Keratinocyte (primary cell): ENCODE data around the gene GLIPR1. TPM values are rescaled to one million over a fixed set of nuclear protein-coding genes. Genes with fewer than 3 reads are reported as not detected.

Source experiments
- DNase-seq: peaks from one replicate; pipeline ENCODE4 v3.0.0-alpha.2; 2011; ENCODE audit warnings: low read depth, missing footprints, low spot score
- FAIRE-seq: peaks from 2 replicates; lab custom pipeline; 2011; peaks lifted over from hg19 to GRCh38; lab: Jason Lieb, UNC
- H2AFZ ChIP-seq: 2 replicates; pipeline ENCODE4 v1.6.0; 2012; ENCODE audit warnings: low read length, control low read depth, inconsistent platforms; ENCODE audit not compliant: control insufficient read depth
- H3K27ac ChIP-seq: 2 replicates; pipeline ENCODE4 v1.5.1; 2011; ENCODE audit warnings: low read length; ENCODE audit not compliant: control insufficient read depth, insufficient read depth
- H3K27me3 ChIP-seq: 3 replicates; pipeline ENCODE4 v1.6.0; 2011; ENCODE audit warnings: low read length; ENCODE audit not compliant: control insufficient read depth, insufficient read depth; ENCODE audit errors: extremely low read depth
- H3K36me3 ChIP-seq, 2 experiments: 2 replicates in 1 of 2; 3 replicates in 1 of 2; pipeline ENCODE4 v1.5.1; 2011; ENCODE audit warnings: low read length in 2 of 2, mild to moderate bottlenecking in 1 of 2; ENCODE audit not compliant: control insufficient read depth in 2 of 2, insufficient read depth in 2 of 2; ENCODE audit errors: extremely low read depth in 1 of 2
- H3K4me1 ChIP-seq: 3 replicates; pipeline ENCODE4 v1.5.1; 2011; ENCODE audit warnings: low read length; ENCODE audit not compliant: control insufficient read depth, insufficient read depth; ENCODE audit errors: extremely low read depth
- H3K4me2 ChIP-seq: 3 replicates; pipeline ENCODE4 v1.6.0; 2011; ENCODE audit warnings: low read depth, low read length; ENCODE audit not compliant: control insufficient read depth, insufficient read depth; ENCODE audit errors: extremely low read depth
- H3K4me3 ChIP-seq, 3 experiments: fragments of 200-600 bp in 1 of 3; sonication (generic) in 1 of 3; 2 replicates in 2 of 3; 3 replicates in 1 of 3; pipeline ENCODE4 v1.5.1; 2011 to 2016; ENCODE audit warnings: low read length in 3 of 3, mild to moderate bottlenecking in 3 of 3, control low read depth in 2 of 3, inconsistent platforms in 1 of 3, low read depth in 1 of 3, mixed read lengths in 1 of 3, mixed run types in 1 of 3, moderate library complexity in 1 of 3; ENCODE audit not compliant: control insufficient read depth in 2 of 3, insufficient read depth in 2 of 3; ENCODE audit errors: extremely low read depth in 1 of 3
- H3K79me2 ChIP-seq: 2 replicates; pipeline ENCODE4 v1.6.0; 2012; ENCODE audit warnings: low read length; ENCODE audit not compliant: control insufficient read depth, insufficient read depth
- H3K9ac ChIP-seq: 3 replicates; pipeline ENCODE4 v1.6.0; 2011; ENCODE audit warnings: low read length; ENCODE audit not compliant: control insufficient read depth, insufficient read depth; ENCODE audit errors: extremely low read depth
- H3K9me1 ChIP-seq: 3 replicates; pipeline ENCODE4 v1.6.0; 2011; ENCODE audit warnings: low read length; ENCODE audit not compliant: control insufficient read depth, insufficient read depth; ENCODE audit errors: extremely low read depth
- H3K9me3 ChIP-seq: 2 replicates; pipeline ENCODE4 v1.5.1; 2012; ENCODE audit warnings: low read depth, low read length; ENCODE audit not compliant: control insufficient read depth
- H4K20me1 ChIP-seq: 3 replicates; pipeline ENCODE4 v1.6.0; 2011; ENCODE audit warnings: low read length; ENCODE audit not compliant: control insufficient read depth, insufficient read depth; ENCODE audit errors: extremely low read depth
- EZH2 ChIP-seq: IDR thresholded peaks from one replicate; pipeline ENCODE4 v1.6.1; 2012; ENCODE audit warnings: inconsistent platforms, mild to moderate bottlenecking, low read length, moderate library complexity
- dilution Hi-C: fragments of 300-500 bp; cut with MboI; formaldehyde crosslinking; loops from one replicate; pipeline ENCODE4 v1.7.0; 2020; ENCODE audit warnings: low sequenced_read_pairs; ENCODE audit not compliant: extremely low pct_ligation_motif_present
- polyA plus RNA-seq, 5 experiments: library from polyadenylated mRNA; depleted of rRNA in 3 of 5; stranded (reverse) in 3 of 5; stranded (forward) in 1 of 5; unstranded in 1 of 5; fragments of >200 nt; gene quantifications; 1 replicate in 1 of 5; 2 replicates in 3 of 5; 3 replicates in 1 of 5; pipeline versions ENCODE4 v1.2.1 to v1.2.3, GENCODE V29; 2011 to 2012; ENCODE audit warnings: missing spikeins in 2 of 5, low read depth in 1 of 5, low replicate concordance in 1 of 5
- TF ChIP-seq, protein P1 (sequence below), 3 experiments: IDR thresholded peaks in 1 of 3; conservative IDR thresholded peaks in 1 of 3; optimal IDR thresholded peaks in 1 of 3; 2 replicates in 2 of 3; 3 replicates in 1 of 3; pipeline versions ENCODE3 to v1.5.1; 2011; ENCODE audit warnings: low read length in 3 of 3, mild to moderate bottlenecking in 3 of 3, moderate library complexity in 2 of 3, control low read depth in 1 of 3, inconsistent platforms in 1 of 3; ENCODE audit not compliant: insufficient read depth in 2 of 3; ENCODE audit errors: extremely low read depth in 1 of 3

GLIPR1 gene
- polyA plus RNA-seq, 1 donor (not counting 4 experiments of a cell fraction or from before 2014, with no cell fraction given), result 10.2 TPM

DNA sequence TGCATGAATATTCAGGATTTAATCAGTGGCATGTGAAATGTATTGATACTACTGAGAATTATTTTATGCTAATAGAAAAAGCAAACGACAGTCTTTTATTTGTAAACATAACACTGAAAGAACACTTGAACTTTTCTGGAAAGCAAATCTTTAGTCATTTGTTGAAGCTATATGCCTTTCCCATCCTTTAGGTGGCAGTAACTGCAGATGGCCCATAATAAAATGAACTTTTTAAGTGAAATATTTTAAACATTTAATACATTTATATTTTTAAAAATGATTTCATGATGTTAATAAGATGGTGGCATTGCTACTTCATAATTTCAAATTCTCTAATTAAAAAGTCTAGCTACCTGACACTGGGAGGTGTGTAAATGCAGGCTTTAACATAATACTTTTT is 44.7 kb downstream of the GLIPR1 start:
- Histone ChIP-seq H3K9me1 (no peaks in the 10 kb centered on the region), H4K20me1 (no peaks in the 10 kb centered on the region), H3K79me2 (no peaks in the 10 kb centered on the region), H3K9me3 (no peaks in the 10 kb centered on the region), H2AFZ (no peak overlapping the region), H3K36me3 (no peaks in the 10 kb centered on the region), H3K27ac (no peak overlapping the region), H3K4me3 (no peak overlapping the region), H3K4me2 (no peak overlapping the region), H3K27me3 (no peaks in the 10 kb centered on the region), H3K4me1 (no peaks in the 10 kb centered on the region), H3K9ac (no peak overlapping the region)
- FAIRE-seq (no peak), DNase-seq (no peak)
- TF ChIP-seq EZH2, result no peak
- TF ChIP-seq, protein P1, sequence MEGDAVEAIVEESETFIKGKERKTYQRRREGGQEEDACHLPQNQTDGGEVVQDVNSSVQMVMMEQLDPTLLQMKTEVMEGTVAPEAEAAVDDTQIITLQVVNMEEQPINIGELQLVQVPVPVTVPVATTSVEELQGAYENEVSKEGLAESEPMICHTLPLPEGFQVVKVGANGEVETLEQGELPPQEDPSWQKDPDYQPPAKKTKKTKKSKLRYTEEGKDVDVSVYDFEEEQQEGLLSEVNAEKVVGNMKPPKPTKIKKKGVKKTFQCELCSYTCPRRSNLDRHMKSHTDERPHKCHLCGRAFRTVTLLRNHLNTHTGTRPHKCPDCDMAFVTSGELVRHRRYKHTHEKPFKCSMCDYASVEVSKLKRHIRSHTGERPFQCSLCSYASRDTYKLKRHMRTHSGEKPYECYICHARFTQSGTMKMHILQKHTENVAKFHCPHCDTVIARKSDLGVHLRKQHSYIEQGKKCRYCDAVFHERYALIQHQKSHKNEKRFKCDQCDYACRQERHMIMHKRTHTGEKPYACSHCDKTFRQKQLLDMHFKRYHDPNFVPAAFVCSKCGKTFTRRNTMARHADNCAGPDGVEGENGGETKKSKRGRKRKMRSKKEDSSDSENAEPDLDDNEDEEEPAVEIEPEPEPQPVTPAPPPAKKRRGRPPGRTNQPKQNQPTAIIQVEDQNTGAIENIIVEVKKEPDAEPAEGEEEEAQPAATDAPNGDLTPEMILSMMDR (optimal IDR thresholded peaks at IDR 0.05 in 1 of 3, IDR thresholded peaks at IDR 0.05 in 1 of 3, conservative IDR thresholded peaks at IDR 0.05 in 1 of 3; ENCODE audit: extremely low read depth in 1 of 3, insufficient read depth in 2 of 3, low read length in 3 of 3), result no peak
- dilution Hi-C loops, result no loop called here

DNA sequence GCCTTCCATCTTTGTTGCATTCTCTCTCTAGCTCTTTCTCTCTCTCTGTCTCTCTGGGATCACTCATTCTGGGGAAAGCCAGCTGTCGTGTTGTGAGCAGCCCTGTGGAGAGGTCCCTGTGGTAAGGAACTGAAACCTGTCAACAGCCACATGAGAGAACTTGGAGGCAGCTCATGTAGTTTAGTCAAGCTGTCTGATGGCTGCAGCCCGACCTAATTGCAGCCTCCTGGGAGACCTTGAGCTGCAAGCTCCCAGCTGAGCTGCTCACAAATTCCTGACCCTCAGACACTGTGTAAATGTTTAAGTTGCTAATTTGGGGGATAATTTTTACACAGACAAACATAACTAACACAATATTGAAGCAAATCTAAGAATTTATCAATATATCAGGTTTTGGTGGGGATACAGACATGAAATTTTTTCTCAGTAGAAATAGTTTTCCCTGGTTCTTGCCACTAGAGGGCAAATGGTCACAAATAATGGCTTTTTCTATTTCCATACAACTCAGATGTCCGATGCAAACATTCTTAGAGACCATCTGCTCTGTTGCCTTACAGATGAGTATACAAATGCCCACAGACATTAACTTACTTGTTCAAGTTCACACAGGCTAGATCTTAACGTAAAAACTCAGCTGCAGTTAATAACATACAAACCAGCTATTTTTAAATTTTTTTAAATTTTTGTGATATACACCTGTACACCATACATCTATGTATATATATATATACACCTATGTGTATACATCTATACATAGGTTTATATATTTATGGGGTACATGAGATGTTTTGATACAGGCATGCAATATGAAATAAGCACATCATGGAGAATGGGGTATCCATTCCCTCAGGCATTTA is 46.3 kb downstream of the GLIPR1 start:
- H3K36me3 ChIP-seq, result no peaks in the 10 kb centered on the region
- dilution Hi-C loops, result no loop called here
- FAIRE-seq (no peak), DNase-seq (no peak)
- H3K9me3 ChIP-seq, result no peaks in the 10 kb centered on the region
- H3K27me3 ChIP-seq, result no peaks in the 10 kb centered on the region
- H3K9ac ChIP-seq, result peak overlapping the region; percentile 10
- H4K20me1 ChIP-seq, result no peaks in the 10 kb centered on the region
- H3K4me2 ChIP-seq, result no peak overlapping the region
- no peak overlapping the region for H3K4me3 ChIP-seq
- no peaks in the 10 kb centered on the region for H3K79me2 ChIP-seq
- no peaks in the 10 kb centered on the region for H3K9me1 ChIP-seq
- no peaks in the 10 kb centered on the region for H3K4me1 ChIP-seq
- no peak overlapping the region for H3K27ac ChIP-seq
- H2AFZ ChIP-seq, result peak overlapping the region; percentile 47
- TF ChIP-seq EZH2, result no peak
- TF ChIP-seq, protein P1 (optimal IDR thresholded peaks at IDR 0.05 in 1 of 3, IDR thresholded peaks at IDR 0.05 in 1 of 3, conservative IDR thresholded peaks at IDR 0.05 in 1 of 3; ENCODE audit: extremely low read depth in 1 of 3, insufficient read depth in 2 of 3, low read length in 3 of 3), result peak in 2 of 3 experiments; percentile 55 to 56
